ENCODE data around the gene MAD1L1. TPM values are rescaled to one million over a fixed set of nuclear protein-coding genes. Genes with fewer than 3 reads are reported as not detected.

MAD1L1 gene
- total and polyA plus RNA-seq, 2 donors (not counting 3 experiments of a cell fraction or from before 2014, with no cell fraction given): 34.1 to 42.3 TPM

GRCh38 chr7:2270495-2270894 is 37.8 kb upstream of the MAD1L1 start:
- dilution Hi-C loops (cut with MboI; ENCODE audit: extremely low pct_ligation_motif_present, low sequenced_read_pairs): no loop called here
- Histone ChIP-seq H3K9me1 (replicated peaks; ENCODE audit: control insufficient read depth, extremely low read depth, insufficient read depth, low read length) (no peaks in the 10 kb centered on the region), H3K4me3 (replicated peaks in 1 of 3; ENCODE audit: insufficient read depth in 1 of 3, low read depth in 1 of 3, low read length in 3 of 3) (no peak overlapping the region), H3K4me1 (ENCODE audit: control insufficient read depth, extremely low read depth, insufficient read depth, low read length) (peaks cover 5% of the 10 kb centered on the region), H2AFZ (ENCODE audit: low read depth, low read length) (no peak overlapping the region), H3K9ac (replicated peaks; ENCODE audit: extremely low read depth, insufficient read depth, low read length) (no peak overlapping the region), H3K79me2 (ENCODE audit: control insufficient read depth, insufficient read depth, low read length) (no peaks in the 10 kb centered on the region), H3K27me3 (ENCODE audit: control insufficient read depth in 2 of 2, insufficient read depth in 2 of 2, low read length in 2 of 2) (no peaks in the 10 kb centered on the region), H3K27ac (ENCODE audit: insufficient read depth, low read depth, low read length) (no peak overlapping the region), H3K9me3 (replicated peaks; ENCODE audit: control insufficient read depth, insufficient read depth, low read length) (no peaks in the 10 kb centered on the region), H4K20me1 (replicated peaks; ENCODE audit: control insufficient read depth, extremely low read depth, insufficient read depth, low read length) (no peaks in the 10 kb centered on the region), H3K4me2 (ENCODE audit: insufficient read depth, low read length) (no peak overlapping the region), H3K36me3 (ENCODE audit: control insufficient read depth in 2 of 2, extremely low read depth in 1 of 2, insufficient read depth in 2 of 2, low read length in 2 of 2) (peaks cover 0 to 6% of the 10 kb centered on the region in 2 experiments)
- no TSS peak for BruUV-seq (replicated peaks)
- ChIA-PET CTCF (no interaction called here), POLR2A (interaction anchor here (1.0 kb wide), 1 partner anchor 34 kb away, joined by 3 read pairs; no protein-coding TSS in a partner anchor)
- TF ChIP-seq EZH2 (IDR thresholded peaks at IDR 0.05; ENCODE audit: borderline replicate concordance, low read depth, low read length, severe bottlenecking): no peak
- TF ChIP-seq POLR2AphosphoS5 (IDR thresholded peaks at IDR 0.05; ENCODE audit: insufficient read depth, low read depth, low read length): no peak
- no peak for TF ChIP-seq POLR2A (IDR thresholded peaks at IDR 0.05; ENCODE audit: low read depth, low read length)
- TF ChIP-seq JUN (IDR thresholded peaks at IDR 0.05; ENCODE audit: borderline replicate concordance, insufficient read depth, insufficient read length, low read depth): no peak
- TF ChIP-seq GATA2 (IDR thresholded peaks at IDR 0.05; ENCODE audit: insufficient read depth, insufficient read length, low read depth, low read length): no peak
- no peak for TF ChIP-seq MYC (IDR thresholded peaks at IDR 0.05; ENCODE audit: low read depth, low read length)
- no peak for TF ChIP-seq FOS (IDR thresholded peaks at IDR 0.05; ENCODE audit: borderline replicate concordance, insufficient read depth, low read length)
- TF ChIP-seq CTCF (IDR thresholded peaks at IDR 0.05; ENCODE audit: extremely low read depth in 1 of 2, insufficient read depth in 1 of 2, low read depth in 1 of 2, low read length in 2 of 2): no peak
- TF ChIP-seq MAX (IDR thresholded peaks at IDR 0.05; ENCODE audit: insufficient read depth, insufficient read length): no peak
- FAIRE-seq (no peak), DNase-seq (ENCODE audit: low read depth, low spot score) (no peak)
- intact Hi-C loops (cut with micrococcal nuclease): no loop called here
